ENCODE measurements around the gene MYL6B. TPM values are rescaled to one million over a fixed set of nuclear protein-coding genes. Genes with fewer than 3 reads are reported as not detected.
"Not testable (repeated sequence)": the region's sequence is repeated elsewhere in the genome, so short reads cannot be mapped to it uniquely, and the experiment has no call there.

The MYL6B gene
- total RNA-seq, 1 donor from 2014 or later, result 77.0 TPM

DNA sequence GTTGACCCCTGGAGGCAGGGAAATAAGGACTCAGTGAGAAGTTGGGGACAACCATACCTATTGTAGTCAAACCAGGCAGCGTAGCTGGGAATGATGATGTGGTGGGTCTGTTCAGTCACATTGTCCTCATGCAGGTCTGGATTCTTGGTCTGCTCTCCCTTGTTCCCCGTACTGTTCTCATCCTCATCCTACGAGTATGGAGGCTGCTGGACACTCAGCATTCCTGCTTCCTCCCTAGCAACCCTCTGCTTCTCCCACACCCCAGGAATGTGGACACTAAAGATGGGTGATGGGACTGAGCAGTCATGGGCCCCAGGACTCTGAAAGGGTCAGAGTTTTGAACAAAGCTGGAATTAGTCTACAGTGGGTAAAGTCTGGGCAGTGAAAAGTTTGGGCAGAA is 26.0 kb downstream of the MYL6B start:
- DNase-seq, result no peak

DNA sequence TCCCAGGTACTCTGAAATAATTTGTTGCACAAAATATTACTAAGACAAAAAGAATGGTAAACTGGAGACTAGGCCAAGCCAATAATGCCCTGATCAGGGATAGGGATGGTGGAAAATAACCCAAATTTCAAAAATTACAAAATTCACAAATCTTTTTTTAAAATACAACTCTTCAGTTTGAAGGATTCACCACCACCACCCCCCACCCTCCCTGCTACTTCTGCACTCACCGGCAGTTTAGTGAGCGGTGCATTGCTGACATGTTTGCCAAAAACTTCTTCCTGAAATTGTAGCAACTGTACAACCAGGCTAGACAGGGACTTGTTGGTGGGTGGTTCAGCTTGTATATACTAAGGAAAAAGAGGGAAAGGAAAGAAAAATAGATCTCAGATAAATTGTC is 34.6 kb downstream of the MYL6B start:
- no peak for DNase-seq

DNA sequence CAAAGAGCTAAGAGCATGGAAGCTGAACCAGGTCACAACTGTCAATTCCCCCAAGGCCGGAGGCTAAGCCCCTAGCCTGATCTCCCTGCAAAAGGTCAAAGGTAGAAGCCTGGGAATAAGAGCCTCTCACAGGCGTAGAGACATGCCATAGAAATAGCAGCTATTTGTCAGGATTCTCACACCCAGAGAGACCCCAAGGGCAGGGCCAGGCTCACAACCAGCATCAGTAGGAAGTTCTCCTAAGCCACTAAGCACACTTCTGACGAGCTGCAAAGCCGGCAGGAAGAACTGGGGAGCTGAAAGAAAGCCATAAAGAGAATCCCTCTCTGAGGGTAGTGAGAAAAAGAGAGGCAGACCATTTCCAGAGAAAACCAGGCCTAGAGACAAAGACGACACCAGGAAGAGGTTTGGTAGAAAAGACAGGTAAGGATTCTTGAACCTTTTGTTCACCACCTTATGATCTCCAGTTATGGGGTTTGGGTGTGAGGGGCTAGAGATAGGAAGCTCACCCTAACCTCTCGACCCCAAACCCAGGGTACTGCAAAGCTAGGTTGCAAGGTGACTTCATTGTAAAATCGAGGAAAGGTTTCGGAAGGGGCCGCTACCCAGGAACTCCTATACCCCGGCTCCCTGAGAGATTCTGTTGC is 35.9 kb downstream of the MYL6B start:
- no peak for DNase-seq

DNA sequence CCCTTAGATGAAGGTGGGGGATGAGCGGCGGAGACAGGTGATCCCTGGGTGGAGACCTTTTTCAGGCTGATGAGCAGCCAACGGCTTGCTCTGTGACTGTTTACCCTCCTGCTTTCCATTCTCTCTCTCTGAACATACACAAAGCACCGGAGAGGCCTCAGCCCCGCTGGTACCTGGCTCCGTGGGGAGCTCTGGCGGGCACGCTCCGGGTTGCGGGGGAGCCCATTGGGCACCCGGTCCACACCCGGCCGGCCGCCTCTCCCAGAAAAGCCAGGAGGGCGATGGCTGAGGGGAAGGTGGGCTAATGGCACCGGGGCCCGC is 36.4 kb downstream of the MYL6B start:
- no peak for DNase-seq

DNA sequence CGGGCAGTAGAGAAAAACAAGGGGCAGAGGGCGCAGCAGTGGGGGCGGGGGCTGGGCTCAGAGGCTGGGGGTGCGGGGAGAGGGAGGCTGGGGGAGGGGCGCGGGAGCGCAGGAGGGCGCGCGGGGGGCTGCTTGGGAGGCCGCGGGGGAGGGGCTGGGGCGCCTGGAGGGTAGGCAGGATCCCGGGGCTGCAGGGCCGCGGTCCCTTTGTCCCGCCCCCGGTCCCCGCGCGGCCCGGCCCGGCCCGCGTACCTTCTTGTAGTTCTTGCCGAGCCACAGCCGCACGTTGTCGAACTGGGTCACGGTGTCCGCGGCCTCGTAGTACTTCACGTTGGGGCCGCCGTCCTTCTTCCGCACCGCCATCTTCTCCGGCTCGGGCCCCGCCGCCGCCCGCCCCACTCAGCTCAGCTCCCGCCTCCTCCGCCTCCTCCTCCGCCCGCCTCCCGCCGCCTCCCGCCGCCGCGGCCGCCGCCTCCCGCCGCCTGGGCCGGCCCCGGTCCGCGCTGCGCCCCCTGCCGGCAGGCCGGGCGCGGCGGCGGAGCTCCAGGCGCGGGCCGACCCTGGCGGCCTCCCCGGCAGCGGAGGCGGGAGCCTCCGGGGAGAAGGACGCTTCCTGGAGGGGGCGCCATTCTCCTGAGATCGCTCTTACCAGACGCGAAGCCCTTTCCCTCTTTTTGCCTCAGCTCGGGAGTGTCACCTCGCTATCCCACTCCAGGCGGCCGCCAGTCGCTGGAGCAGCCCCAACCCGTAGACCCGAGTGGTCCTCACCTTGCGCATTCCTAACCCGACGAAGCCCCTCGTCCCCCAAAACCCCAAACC is 36.9 kb downstream of the MYL6B start, which contains the start of gene SMARCC2:
SMARCC2 (minus strand) TSS at position 385 of the 819 bp plus-strand sequence; CDS start at position 363, 22 bp downstream.
- DNase-seq, result peak; percentile 73

DNA sequence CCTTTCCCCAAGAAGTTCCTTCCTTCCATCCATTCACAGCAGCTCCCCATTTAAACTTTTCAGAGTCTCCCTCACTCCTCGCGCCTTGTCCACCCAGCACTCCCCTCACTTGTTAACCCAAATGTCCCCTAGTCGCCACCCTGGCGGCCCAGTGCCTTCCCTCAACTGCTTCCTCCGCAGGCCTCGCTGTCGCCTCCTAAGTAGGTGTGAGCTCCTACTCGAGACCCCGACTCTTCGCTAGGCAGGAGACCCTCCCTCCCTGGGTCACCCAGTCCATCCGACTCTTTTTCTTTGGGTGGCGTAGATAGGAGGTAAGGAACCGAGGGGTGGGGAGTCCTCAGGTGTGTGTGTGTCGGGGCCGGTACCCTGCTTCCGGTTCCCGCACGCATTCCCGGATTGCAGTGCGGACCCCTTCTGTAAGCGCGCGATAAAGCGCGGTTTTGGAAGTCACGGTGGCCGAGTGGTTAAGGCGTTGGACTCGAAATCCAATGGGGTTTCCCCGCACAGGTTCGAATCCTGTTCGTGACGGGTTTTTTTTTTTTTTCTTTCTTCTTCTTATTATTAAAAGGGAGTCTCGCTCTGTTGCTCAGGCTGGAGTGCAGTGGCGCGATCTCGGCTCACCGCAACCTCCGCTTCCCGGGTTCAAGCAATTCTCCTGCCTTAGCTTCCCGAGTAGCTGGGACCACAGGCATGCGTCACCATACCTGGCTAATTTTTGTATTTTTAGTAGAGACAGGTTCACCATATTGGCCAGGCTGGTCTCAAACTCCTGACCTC is 37.7 kb downstream of the MYL6B start:
- peak; percentile 68 for DNase-seq

DNA sequence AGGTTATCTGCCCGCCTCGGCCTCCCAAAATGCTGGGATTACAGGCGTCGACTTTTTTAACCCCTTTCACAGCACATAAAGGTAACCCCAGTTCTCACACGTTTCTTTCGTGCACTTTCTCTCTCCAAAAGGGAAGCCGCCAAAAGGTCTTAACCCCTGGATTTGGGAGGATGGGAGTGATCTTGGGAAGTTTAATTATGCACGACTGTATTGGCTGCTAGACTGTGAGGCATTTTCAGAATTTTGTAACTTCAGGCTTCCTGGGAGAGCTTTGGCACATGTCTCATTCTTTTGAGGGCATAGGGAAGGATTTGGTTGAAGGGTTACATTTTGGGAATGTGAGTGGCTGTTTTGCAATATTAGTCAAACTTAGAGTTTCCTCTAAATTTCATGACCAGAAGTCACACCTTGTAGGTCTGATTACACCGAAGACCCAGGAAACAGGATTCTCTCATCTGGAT is 38.3 kb downstream of the MYL6B start:
- no peak for DNase-seq

DNA sequence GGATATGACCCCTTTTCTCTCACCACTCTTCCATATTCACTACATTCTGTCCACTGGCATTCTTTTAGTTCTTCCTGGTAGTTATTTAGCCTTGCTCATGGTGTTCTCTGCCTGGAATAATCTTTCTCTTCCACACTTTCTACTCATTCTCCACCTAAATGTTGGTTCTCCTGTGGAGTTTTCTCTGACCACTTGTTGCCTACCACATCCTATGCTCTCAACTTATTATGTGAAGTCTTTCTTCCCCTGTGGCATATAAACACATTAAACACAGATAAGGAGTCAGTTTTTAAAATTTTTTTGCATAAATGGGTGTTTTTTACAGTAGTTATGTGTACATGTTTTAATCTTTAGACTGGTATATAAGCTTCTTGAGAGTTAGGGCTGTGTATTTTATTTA is 40.2 kb downstream of the MYL6B start:
- no peak for DNase-seq

DNA sequence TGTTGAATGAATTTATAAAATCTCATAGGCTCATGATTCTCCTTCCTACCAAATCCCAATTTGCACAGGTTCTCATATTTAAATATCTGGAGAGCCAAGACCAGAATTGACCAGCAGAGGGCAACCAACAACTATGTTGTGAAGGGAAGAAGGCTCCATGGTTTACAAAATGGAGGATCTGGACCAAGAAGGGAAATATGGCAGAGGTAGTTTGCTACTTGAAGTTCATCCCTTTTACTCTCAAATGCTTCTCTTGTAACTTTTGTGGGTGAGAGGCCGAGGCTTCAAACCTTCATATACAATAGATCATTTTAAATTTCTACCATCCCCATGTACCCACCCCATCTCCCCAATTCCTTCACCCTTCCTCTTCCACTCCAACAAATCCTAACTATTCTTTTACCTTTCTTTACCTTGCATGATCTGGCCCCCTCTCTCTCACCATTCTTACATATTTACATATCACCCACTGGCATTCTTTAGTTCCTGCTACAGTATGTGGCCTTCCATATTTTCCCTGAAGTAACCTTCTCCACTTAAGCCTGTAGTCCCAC is 40.7 kb downstream of the MYL6B start:
- DNase-seq, result peak; percentile 2

DNA sequence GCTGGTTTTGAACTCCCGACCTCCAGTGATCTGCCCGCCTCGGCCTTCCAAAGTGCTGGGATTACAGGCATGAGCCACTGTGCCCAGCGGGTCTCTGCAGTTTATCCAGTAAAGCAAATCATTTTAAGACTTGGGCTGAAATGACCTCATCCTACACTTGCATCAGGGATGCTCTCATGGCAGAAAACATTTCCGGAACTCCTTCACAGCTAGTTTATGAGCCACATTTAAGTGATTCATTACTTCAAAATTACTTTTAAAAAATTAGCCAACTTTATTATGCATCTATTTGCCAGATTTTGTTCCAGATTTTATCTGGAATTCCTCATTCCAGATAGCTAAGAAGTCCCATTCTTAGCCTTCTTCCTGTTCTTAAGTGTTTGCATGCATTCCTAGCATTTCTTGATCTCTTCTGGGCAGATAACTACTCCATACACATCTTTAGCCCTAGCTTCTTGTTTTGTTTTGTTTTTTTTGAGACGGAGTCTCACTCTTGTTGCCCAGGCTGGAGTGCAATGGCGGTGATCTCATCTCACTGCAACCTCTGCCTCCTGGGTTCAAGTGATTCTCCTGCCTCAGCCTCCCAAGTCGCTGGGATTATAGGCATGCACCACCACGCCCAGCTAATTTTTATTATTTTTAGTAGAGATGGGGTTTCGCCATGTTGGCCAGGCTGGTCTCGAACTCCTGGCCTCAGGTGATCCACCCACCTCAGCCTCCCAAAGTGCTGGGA is 44.6 kb downstream of the MYL6B start:
- not testable (repeated sequence) for DNase-seq

DNA sequence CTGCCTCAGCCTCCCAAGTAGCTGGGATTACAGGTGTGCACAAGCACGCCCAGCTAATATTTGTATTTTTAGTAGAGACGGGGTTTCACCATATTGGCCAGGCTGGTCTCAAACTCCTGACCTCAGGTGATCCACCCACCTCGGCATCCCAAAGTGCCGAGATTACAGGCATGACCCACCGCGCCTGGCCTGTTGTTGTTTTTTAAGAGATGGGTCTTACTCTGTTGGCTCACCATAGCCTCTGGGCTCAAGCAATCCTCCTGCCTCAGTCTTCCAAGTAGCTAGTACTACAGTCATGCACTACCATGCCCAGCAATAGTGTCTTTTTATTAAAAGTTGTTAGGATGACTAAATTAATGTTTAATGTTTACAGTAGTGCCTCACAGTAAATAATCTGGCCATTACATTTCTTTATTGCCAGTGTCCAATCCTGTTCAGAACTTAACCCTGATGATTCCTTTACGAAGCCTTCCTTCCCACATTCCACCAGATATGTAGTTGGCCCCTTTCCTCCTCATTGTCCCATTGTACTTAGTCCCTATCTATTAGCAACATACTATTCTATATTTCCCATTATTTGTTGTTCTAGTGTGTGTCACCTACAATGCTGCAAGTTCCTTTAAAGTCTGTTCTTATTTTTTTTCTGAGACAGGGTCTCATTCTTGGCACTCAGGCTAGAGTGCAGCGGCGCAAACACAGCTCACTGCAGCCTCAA is 45.7 kb downstream of the MYL6B start:
- no peak for DNase-seq

DNA sequence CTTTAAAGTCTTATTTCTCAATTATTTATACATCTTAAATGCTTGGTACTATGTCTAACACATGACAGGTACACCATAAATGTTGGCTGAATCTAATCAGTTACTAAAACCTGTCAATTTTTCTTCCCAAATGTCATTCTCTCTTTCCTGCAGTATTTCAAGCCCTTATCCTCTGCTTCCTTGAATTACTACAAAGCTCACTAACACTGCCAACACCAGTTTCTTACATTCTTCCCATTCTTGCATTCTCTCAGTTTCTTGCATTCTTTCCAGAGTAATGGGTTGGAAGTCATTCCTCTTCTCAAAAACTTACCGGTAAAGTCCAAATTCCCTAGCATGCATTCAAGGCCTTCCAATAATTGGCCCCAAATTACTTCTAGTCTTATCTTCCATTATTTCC is 46.4 kb downstream of the MYL6B start:
- no peak for DNase-seq

DNA sequence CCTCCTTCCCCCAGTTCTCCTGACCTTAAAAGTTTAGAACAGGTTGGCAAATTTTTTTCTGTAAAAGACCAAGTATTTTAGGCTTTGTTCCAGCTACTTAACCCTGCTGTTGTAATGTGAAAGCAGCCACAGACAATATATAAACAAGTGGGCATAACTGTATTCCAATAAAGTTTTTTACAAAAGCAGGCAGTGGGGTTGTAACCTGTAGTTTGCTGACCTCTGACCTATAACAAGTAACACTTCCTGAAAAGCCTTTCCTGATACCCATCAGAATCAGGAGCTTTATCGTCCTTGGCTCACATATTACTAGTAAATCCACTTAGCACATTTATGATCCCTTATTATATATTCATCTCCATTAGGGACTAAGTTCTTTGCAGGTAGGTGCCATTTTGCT is 50.0 kb downstream of the MYL6B start:
- DNase-seq, result no peak

DNA sequence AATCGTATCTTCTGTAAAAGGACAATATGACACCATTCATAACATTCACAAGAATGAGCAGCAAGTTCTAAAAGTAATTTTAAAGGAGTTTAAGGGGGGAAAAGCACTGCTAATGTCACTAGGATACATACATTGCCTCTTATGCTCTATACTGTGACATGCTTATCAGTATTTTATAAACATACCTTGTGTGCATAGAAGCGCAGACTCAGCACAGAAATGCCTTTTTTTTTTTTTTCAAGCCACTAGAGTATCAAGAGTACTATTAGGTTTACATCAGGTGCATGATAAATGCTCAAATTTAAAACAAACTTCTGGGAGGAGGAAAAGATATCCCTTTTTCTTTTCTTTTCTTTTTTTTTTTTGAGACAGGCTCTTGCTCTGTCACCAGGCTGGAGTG is 50.5 kb downstream of the MYL6B start:
- DNase-seq, result no peak

DNA sequence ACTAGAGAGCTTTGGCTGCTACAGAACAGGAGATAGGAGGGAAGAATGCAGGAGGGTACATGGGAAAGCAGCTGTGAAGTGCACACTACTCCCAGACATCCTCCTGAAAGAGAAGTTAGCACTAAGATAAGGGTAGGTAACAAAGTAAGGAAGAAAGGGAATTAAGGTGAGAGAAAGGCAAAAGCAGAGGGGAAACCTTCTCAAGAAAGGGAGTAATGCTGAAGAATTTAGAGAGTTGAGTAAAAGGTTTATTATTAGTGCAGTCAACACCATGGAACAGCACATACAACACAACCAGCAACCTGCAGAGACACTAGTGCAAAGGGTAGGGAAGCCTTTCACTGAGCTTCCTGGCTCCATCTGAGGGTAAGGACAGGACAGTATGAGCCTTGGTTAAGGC is 51.9 kb downstream of the MYL6B start:
- DNase-seq, result no peak

DNA sequence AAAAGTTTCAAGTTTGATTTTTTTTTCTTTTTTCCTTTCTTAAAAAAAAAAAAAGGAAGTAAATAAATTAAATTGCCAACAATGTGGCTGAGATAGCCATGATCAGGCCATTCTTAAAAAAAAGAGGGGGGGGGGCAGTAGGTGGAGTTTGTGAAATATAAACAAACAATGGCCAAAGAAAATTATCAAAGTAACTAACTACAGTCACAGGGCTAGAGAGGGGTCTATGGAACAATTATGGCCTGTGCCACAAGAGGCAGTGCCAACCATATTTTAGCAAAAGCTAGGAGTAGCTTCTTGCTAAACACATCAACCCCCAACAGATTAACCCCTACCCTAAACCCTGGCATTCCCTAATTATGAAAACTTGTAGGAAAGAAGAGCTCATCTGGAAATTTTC is 53.1 kb downstream of the MYL6B start:
- no peak for DNase-seq

DNA sequence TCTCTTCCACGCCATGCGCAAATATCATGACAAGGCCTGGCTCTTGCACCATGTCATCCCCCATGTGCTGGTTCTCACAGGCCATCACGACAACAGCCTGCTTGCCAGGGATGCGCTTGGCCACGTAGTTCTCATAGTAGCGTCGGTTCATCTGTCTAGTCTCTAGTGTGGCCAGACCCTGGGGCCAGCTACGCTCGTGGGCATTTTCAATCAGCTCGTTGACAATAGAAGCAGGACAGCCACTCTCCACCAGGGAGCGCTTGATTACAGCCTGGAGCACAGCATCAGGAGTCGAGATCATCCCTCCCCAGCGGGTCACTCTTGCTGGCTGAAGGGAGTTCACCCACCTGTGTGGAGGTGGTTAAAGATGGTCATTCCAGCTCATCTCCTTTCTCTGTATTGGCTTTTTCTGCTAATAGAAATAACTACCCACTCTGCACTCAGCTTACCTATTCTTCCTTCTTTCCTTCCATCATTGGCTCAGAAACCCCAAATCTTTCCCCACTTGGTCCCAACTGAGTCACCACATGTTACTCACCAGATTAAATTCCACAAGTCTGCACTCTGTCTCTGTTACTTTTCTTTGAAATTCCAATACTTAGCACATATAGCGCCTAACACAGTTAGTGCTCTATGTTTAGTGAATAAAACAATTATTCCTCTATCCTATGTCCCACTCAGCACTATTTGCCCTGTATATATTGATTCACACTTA is 54.2 kb downstream of the MYL6B start:
- no peak for DNase-seq

All from occipital lobe (tissue), 2 donors.